Hepatocyte (in vitro differentiated cells): ENCODE results near the gene SNX14. TPM values are rescaled to one million over a fixed set of nuclear protein-coding genes. Genes with fewer than 3 reads are reported as not detected.

Source experiments
- DNase-seq: peaks from one replicate; pipeline ENCODE4 v3.0.0-alpha.2; 2016; ENCODE audit warnings: low spot score
- H2AFZ ChIP-seq: fragments of 200-600 bp; sonication (generic); 2 replicates; pipeline ENCODE4 v1.6.0; 2016; ENCODE audit warnings: antibody characterized with exemption, mild to moderate bottlenecking
- H3K27ac ChIP-seq: fragments of 200-600 bp; sonication (generic); 2 replicates; pipeline ENCODE4 v1.5.1; 2016; ENCODE audit warnings: mild to moderate bottlenecking
- H3K27me3 ChIP-seq: fragments of 200-600 bp; sonication (generic); 2 replicates; pipeline ENCODE4 v1.6.1; 2016
- H3K36me3 ChIP-seq: fragments of 200-600 bp; sonication (generic); replicated peaks from 2 replicates; pipeline ENCODE4 v1.5.1; 2016; ENCODE audit warnings: low read depth; ENCODE audit not compliant: insufficient read depth
- H3K4me1 ChIP-seq: fragments of 200-600 bp; sonication (generic); 2 replicates; pipeline ENCODE4 v1.5.1; 2016; ENCODE audit warnings: mild to moderate bottlenecking, moderate library complexity; ENCODE audit not compliant: insufficient read depth
- H3K4me2 ChIP-seq: fragments of 200-600 bp; sonication (generic); 2 replicates; pipeline ENCODE4 v1.6.0; 2016
- H3K4me3 ChIP-seq: fragments of 200-600 bp; sonication (generic); 2 replicates; pipeline ENCODE4 v1.5.1; 2016; ENCODE audit warnings: mild to moderate bottlenecking
- H3K79me2 ChIP-seq: fragments of 200-600 bp; sonication (generic); 2 replicates; pipeline ENCODE4 v1.6.0; 2017; ENCODE audit warnings: mild to moderate bottlenecking
- H3K9me2 ChIP-seq: fragments of 200-600 bp; sonication (generic); replicated peaks from 2 replicates; pipeline ENCODE4 v1.6.0; 2017; ENCODE audit warnings: mild to moderate bottlenecking; ENCODE audit not compliant: insufficient read depth
- H3K9me3 ChIP-seq: fragments of 200-600 bp; sonication (generic); 2 replicates; pipeline ENCODE4 v1.5.1; 2016; ENCODE audit warnings: low read depth, mild to moderate bottlenecking
- H4K20me1 ChIP-seq: fragments of 200-600 bp; sonication (generic); 2 replicates; pipeline ENCODE4 v1.6.0; 2016; ENCODE audit warnings: mild to moderate bottlenecking; ENCODE audit not compliant: insufficient read depth, poor library complexity, severe bottlenecking
- EZH2 ChIP-seq: fragments of 200-600 bp; sonication (generic); IDR thresholded peaks from 2 replicates; pipeline ENCODE4 v1.6.1; 2016; ENCODE audit warnings: antibody characterized with exemption, mild to moderate bottlenecking, borderline replicate concordance
- EZH2phosphoT487 ChIP-seq: fragments of 200-600 bp; sonication (generic); IDR thresholded peaks from one replicate; pipeline ENCODE4 v1.6.1; 2018; ENCODE audit warnings: antibody characterized with exemption, mild to moderate bottlenecking, low read depth, moderate library complexity; ENCODE audit not compliant: unreplicated experiment, severe bottlenecking
- WGBS: methylation state at CpG from one replicate; pipeline ENCODE4 v1.1.6; 2016; ENCODE audit warnings: low lambda C conversion rate; ENCODE audit errors: missing lambda C conversion rate; 5-methylcytosine and 5-hydroxymethylcytosine counted together
- polyA plus RNA-seq: library from polyadenylated mRNA; unstranded; fragments of >200 nt; fragmentation: Nextera tagmentation; extraction: Ambion mirVana; gene quantifications from 2 replicates; pipeline ENCODE4 v1.2.1, GENCODE V29; 2016
- total RNA-seq: library from RNA; depleted of rRNA; stranded (reverse); fragments of >200 nt; gene quantifications from 2 replicates; pipeline ENCODE4 v1.2.3, GENCODE V29; 2014
- TF ChIP-seq, protein P1 (sequence below): fragments of 200-600 bp; sonication (generic); IDR thresholded peaks from 2 replicates; pipeline ENCODE4 v1.5.1; 2016; ENCODE audit warnings: antibody characterized with exemption, mild to moderate bottlenecking; ENCODE audit not compliant: poor library complexity

The SNX14 gene
- total and polyA plus RNA-seq, 2 experiments from 2014 or later = 58.4 to 140 TPM

GRCh38 chr6:85580878-85581267, 12.8 kb downstream of the SNX14 start:
- TF ChIP-seq EZH2phosphoT487 (no peak), EZH2 (no peak)
- TF ChIP-seq, protein P1, sequence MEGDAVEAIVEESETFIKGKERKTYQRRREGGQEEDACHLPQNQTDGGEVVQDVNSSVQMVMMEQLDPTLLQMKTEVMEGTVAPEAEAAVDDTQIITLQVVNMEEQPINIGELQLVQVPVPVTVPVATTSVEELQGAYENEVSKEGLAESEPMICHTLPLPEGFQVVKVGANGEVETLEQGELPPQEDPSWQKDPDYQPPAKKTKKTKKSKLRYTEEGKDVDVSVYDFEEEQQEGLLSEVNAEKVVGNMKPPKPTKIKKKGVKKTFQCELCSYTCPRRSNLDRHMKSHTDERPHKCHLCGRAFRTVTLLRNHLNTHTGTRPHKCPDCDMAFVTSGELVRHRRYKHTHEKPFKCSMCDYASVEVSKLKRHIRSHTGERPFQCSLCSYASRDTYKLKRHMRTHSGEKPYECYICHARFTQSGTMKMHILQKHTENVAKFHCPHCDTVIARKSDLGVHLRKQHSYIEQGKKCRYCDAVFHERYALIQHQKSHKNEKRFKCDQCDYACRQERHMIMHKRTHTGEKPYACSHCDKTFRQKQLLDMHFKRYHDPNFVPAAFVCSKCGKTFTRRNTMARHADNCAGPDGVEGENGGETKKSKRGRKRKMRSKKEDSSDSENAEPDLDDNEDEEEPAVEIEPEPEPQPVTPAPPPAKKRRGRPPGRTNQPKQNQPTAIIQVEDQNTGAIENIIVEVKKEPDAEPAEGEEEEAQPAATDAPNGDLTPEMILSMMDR = no peak
- peak overlapping the region; percentile 88 for H3K27ac ChIP-seq

DNA sequence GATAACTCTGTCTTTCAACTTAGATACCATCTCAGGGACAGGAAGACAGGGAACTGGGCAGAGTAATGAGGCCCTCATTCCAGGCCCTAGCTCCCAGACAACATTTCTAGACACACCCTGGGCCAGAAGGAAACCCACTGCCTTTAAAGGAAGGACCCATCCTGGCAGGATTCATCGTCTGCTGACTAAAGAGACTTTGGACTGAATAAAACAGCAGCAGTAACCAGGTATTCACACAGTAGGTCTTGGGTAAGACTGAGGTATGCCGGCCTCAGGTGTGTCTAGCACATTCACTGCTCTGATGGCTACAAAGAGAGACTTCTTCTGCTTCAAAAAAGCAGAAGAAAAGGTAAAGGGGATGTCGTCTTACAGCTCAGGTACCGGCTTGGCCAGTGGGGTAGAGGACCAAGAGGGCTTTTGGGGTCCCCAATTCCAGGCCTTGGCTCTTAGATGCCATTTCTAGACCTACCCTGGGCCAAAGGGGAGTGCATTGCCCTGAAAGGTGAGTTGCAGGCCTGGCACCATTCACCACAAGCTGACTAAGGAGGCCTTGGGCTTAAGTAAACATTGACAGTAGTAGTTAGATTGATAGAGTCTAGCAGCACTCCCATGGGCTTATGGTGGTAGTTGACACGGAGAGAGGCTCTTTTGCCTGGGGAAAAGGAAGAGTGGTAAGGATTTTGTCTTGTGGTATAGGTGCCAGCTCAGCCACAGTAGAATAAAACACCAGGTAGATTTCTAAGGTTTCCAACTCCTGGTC, 13.4 kb downstream of the SNX14 start:
- Histone ChIP-seq H3K9me3 (peaks cover 8% of the 10 kb centered on the region), H3K79me2 (peaks cover 93% of the 10 kb centered on the region), H2AFZ (no peak overlapping the region), H3K4me2 (no peak overlapping the region), H3K27me3 (no peaks in the 10 kb centered on the region), H3K36me3 (no peaks in the 10 kb centered on the region), H3K27ac (peak overlapping the region; percentile 88), H3K4me3 (no peak overlapping the region), H4K20me1 (peaks cover 6% of the 10 kb centered on the region), H3K9me2 (no peaks in the 10 kb centered on the region), H3K4me1 (peaks cover 11% of the 10 kb centered on the region)
- 81% methylated on average over 5 of the region's 5 CpGs for WGBS
- TF ChIP-seq EZH2 = no peak
- no peak for TF ChIP-seq EZH2phosphoT487
- TF ChIP-seq, protein P1 = no peak
- peak; percentile 26 for DNase-seq

More at GRCh38 chr6:85580878-85581267, 12.8 kb downstream of the SNX14 start:
- H2AFZ ChIP-seq = no peak overlapping the region
- peaks cover 8% of the 10 kb centered on the region for H3K9me3 ChIP-seq
- no peak overlapping the region for H3K4me3 ChIP-seq
- peaks cover 94% of the 10 kb centered on the region for H3K79me2 ChIP-seq
- 78% methylated on average over 1 of the region's 1 CpG for WGBS
- H3K27me3 ChIP-seq = no peaks in the 10 kb centered on the region
- H4K20me1 ChIP-seq = peaks cover under 1% of the 10 kb centered on the region
- peaks cover 11% of the 10 kb centered on the region for H3K4me1 ChIP-seq
- peak; percentile 11 for DNase-seq
- no peak overlapping the region for H3K4me2 ChIP-seq
- H3K36me3 ChIP-seq = no peaks in the 10 kb centered on the region
- H3K9me2 ChIP-seq = no peaks in the 10 kb centered on the region

DNA sequence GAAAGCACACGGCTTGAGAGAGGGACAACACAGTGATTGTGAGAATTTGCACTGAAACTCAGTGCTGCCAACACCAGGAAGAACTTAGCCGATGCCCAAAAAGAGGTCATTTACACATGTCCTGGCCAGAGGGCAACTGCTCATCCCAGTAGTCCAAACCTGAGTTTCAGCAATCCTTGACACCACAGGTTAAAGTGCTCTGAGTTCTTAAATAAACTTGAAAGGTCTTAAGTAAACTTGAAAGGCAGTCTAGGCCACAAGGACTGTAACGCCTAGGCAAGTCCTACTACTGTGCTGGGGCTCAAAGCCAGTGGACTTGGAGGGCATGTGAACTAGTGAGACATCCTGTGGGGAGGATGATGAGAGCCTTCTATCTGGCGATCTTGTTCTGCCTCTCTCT, 14.1 kb downstream of the SNX14 start:
- Histone ChIP-seq H3K27me3 (no peaks in the 10 kb centered on the region), H3K36me3 (no peaks in the 10 kb centered on the region), H3K27ac (peak overlapping the region; percentile 88), H3K4me3 (no peak overlapping the region), H4K20me1 (peaks cover 7% of the 10 kb centered on the region), H3K9me3 (peaks cover 8% of the 10 kb centered on the region), H2AFZ (no peak overlapping the region), H3K9me2 (no peaks in the 10 kb centered on the region), H3K4me2 (no peak overlapping the region), H3K79me2 (peaks cover 92% of the 10 kb centered on the region), H3K4me1 (peaks cover 16% of the 10 kb centered on the region)
- TF ChIP-seq EZH2phosphoT487 (no peak), EZH2 (no peak)
- TF ChIP-seq, protein P1 = no peak
- DNase-seq = peak; percentile 4
- WGBS = 81% methylated on average over 4 of the region's 4 CpGs
